ENCODE data around the gene COL20A1. TPM values are rescaled to one million over a fixed set of nuclear protein-coding genes. Genes with fewer than 3 reads are reported as not detected.

Gene COL20A1
- total and polyA plus RNA-seq, 2 of the 13 experiments (the other 11 are each of a cell fraction or from before 2014, with no cell fraction given): not detected

GRCh38 chr20:63280929-63281545 lies 11.9 kb upstream of the COL20A1 start (continued):
- TF ChIP-seq ARID4A (CRISPR knock-in tag; IDR thresholded peaks at IDR 0.05; ENCODE audit: borderline replicate concordance) (no peak), HDAC2 (CRISPR knock-in tag; IDR thresholded peaks at IDR 0.05) (no peak), RBM22 (optimal IDR thresholded peaks at IDR 0.05; ENCODE audit: low read length) (peak; percentile 21), TCF7L2 (IDR thresholded peaks at IDR 0.05; ENCODE audit: low read depth, low read length) (no peak), RFXANK (CRISPR knock-in tag; IDR thresholded peaks at IDR 0.05) (no peak), MTF1 (CRISPR knock-in tag; IDR thresholded peaks at IDR 0.05) (no peak), ZNF605 (CRISPR knock-in tag; IDR thresholded peaks at IDR 0.05) (no peak), ZNF18 (CRISPR knock-in tag; IDR thresholded peaks at IDR 0.05; ENCODE audit: insufficient replicate concordance) (no peak), ZMYM3 (CRISPR knock-in tag; IDR thresholded peaks at IDR 0.05) (no peak; the same call in 1 of the 2 replicates), TCF7 (IDR thresholded peaks at IDR 0.05; ENCODE audit: low read depth) (no peak), HOMEZ (CRISPR knock-in tag; IDR thresholded peaks at IDR 0.05; ENCODE audit: low read depth) (no peak), ZNF704 (CRISPR knock-in tag; IDR thresholded peaks at IDR 0.05; ENCODE audit: borderline replicate concordance) (no peak), SRSF1 (optimal IDR thresholded peaks at IDR 0.05; ENCODE audit: low read depth, low read length) (no peak), RORA (CRISPR knock-in tag; IDR thresholded peaks at IDR 0.05) (no peak), HNRNPL (IDR thresholded peaks at IDR 0.05; ENCODE audit: low read depth, low read length) (0 out of 2 replicates have a peak, but pooled peaks have one; percentile 50), JDP2 (CRISPR knock-in tag; IDR thresholded peaks at IDR 0.05; ENCODE audit: borderline replicate concordance) (no peak), ZNF644 (CRISPR knock-in tag; IDR thresholded peaks at IDR 0.05; ENCODE audit: low read depth) (no peak), ZXDC (CRISPR knock-in tag; IDR thresholded peaks at IDR 0.05) (no peak), ZNF160 (CRISPR knock-in tag; IDR thresholded peaks at IDR 0.05) (no peak), MEIS2 (CRISPR knock-in tag; IDR thresholded peaks at IDR 0.05) (no peak)
